K562 (cell line): ENCODE measurements around the gene AGXT. TPM values are rescaled to one million over a fixed set of nuclear protein-coding genes. Genes with fewer than 3 reads are reported as not detected.

Source experiments
- BCOR ChIP-seq: fragments of 450-650 bp; IDR thresholded peaks from 2 replicates; pipeline ENCODE4 v1.6.1; 2016
- FOXK2 ChIP-seq, 2 experiments: fragments of 450-650 bp; IDR thresholded peaks in 1 of 2; conservative IDR thresholded peaks in 1 of 2; 2 replicates each; pipeline ENCODE4 v1.6.1; 2016; ENCODE audit warnings: low read depth in 2 of 2, mild to moderate bottlenecking in 1 of 2
- GTF2B ChIP-seq: IDR thresholded peaks from 2 replicates; pipeline ENCODE4 v1.6.1; 2011; ENCODE audit not compliant: insufficient read length; ENCODE audit errors: extremely low read depth
- KHSRP ChIP-seq: fragments of 450-650 bp; IDR thresholded peaks from 2 replicates; pipeline ENCODE4 v1.6.1; 2017
- MEF2D ChIP-seq: conservative IDR thresholded peaks from 2 replicates; pipeline ENCODE4 v1.6.1; 2016; ENCODE audit warnings: low read depth, missing genetic modification characterization, missing compliant biosample characterization
- NFIX ChIP-seq: fragments of 250-450 bp; sonication (Bioruptor Pico); IDR thresholded peaks from 2 replicates; pipeline ENCODE4 v1.4.0; 2020; ENCODE audit warnings: low read depth, mild to moderate bottlenecking, moderate library complexity
- NR2C1 ChIP-seq, 2 experiments: fragments of 450-650 bp; IDR thresholded peaks; 2 replicates each; pipeline ENCODE4 v1.6.1; 2017; ENCODE audit warnings: mild to moderate bottlenecking in 2 of 2, antibody characterized with exemption in 1 of 2, inconsistent platforms in 1 of 2, missing compliant biosample characterization in 1 of 2, missing genetic modification characterization in 1 of 2
- PBX2 ChIP-seq, 2 experiments: IDR thresholded peaks in 1 of 2; conservative IDR thresholded peaks in 1 of 2; 2 replicates each; pipeline ENCODE4 v1.6.1; 2016; ENCODE audit warnings: low read depth in 2 of 2, mild to moderate bottlenecking in 1 of 2, missing compliant biosample characterization in 1 of 2, missing genetic modification characterization in 1 of 2, moderate library complexity in 1 of 2
- ZNF3 ChIP-seq: fragments of 250-450 bp; sonication (Bioruptor Pico); IDR thresholded peaks from 2 replicates; pipeline ENCODE4 v1.5.0; 2021; ENCODE audit warnings: mild to moderate bottlenecking, moderate library complexity
- polyA plus RNA-seq, 8 experiments: library from polyadenylated mRNA; depleted of rRNA in 4 of 8; stranded (reverse) in 5 of 8; unstranded in 3 of 8; fragments of >200 nt; fragmentation: Nextera tagmentation in 2 of 8; fragmentation: Illumina TruSeq in 1 of 8; extraction: Ambion mirVana in 2 of 8; extraction: Trizol in 1 of 8; gene quantifications; 2 replicates each; pipeline versions ENCODE4 v1.2.1 to v1.2.3, GENCODE V29; 2011 to 2014; ENCODE audit warnings: inconsistent platforms in 1 of 8, missing spikeins in 1 of 8
- total RNA-seq, 7 experiments: library from RNA; depleted of rRNA in 6 of 7; stranded (reverse); fragments of >200 nt in 6 of 7; fragmentation: Illumina TruSeq in 2 of 7; extraction: Trizol in 2 of 7; gene quantifications; 2 replicates each; pipeline versions ENCODE4 v1.2.1 to v1.2.3, GENCODE V29; 2011 to 2021; ENCODE audit warnings: low replicate concordance in 1 of 7
- TF ChIP-seq, protein P1 (sequence below): fragments of 450-650 bp; IDR thresholded peaks from 2 replicates; pipeline ENCODE4 v1.6.1; 2018; ENCODE audit not compliant: partially characterized antibody

Gene AGXT
- total and polyA plus RNA-seq, 9 of the 15 experiments (the other 6 are each of a cell fraction or from before 2014, with no cell fraction given), result 0.18 TPM; not detected in 8

- TF ChIP-seq PBX2 (CRISPR knock-in tag; IDR thresholded peaks at IDR 0.05; ENCODE audit: low read depth) (no peak), PBX2 (tag; conservative IDR thresholded peaks at IDR 0.05; ENCODE audit: low read depth) (no peak), FOXK2 (conservative IDR thresholded peaks at IDR 0.05 in 1 of 2, IDR thresholded peaks at IDR 0.05 in 1 of 2; ENCODE audit: low read depth in 2 of 2) (no peak), NR2C1 (IDR thresholded peaks at IDR 0.05) (no peak), NR2C1 (tag; IDR thresholded peaks at IDR 0.05) (no peak), MEF2D (tag) (no peak), GTF2B (no peak), BCOR (no peak), KHSRP (no peak), ZNF3 (CRISPR knock-in tag) (no peak), NFIX (CRISPR knock-in tag) (no peak)
- TF ChIP-seq, protein P1, sequence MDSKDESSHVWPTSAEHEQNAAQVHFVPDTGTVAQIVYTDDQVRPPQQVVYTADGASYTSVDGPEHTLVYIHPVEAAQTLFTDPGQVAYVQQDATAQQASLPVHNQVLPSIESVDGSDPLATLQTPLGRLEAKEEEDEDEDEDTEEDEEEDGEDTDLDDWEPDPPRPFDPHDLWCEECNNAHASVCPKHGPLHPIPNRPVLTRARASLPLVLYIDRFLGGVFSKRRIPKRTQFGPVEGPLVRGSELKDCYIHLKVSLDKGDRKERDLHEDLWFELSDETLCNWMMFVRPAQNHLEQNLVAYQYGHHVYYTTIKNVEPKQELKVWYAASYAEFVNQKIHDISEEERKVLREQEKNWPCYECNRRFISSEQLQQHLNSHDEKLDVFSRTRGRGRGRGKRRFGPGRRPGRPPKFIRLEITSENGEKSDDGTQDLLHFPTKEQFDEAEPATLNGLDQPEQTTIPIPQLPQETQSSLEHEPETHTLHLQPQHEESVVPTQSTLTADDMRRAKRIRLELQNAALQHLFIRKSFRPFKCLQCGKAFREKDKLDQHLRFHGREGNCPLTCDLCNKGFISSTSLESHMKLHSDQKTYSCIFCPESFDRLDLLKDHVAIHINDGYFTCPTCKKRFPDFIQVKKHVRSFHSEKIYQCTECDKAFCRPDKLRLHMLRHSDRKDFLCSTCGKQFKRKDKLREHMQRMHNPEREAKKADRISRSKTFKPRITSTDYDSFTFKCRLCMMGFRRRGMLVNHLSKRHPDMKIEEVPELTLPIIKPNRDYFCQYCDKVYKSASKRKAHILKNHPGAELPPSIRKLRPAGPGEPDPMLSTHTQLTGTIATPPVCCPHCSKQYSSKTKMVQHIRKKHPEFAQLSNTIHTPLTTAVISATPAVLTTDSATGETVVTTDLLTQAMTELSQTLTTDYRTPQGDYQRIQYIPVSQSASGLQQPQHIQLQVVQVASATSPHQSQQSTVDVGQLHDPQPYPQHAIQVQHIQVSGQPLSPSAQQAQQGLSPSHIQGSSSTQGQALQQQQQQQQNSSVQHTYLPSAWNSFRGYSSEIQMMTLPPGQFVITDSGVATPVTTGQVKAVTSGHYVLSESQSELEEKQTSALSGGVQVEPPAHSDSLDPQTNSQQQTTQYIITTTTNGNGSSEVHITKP, result no peak
Measured at GRCh38 chr2:240914645-240915525, 46.3 kb downstream of the AGXT start (continued).
